Transverse colon (tissue), 4 donors: ENCODE measurements around the gene TMEM200C.

Source experiments
- CTCF ChIP-seq, 5 experiments: fragments of 200-600 bp in 3 of 5; fragments of 450-650 bp in 2 of 5; sonication (generic) in 3 of 5; IDR thresholded peaks; 1 replicate in 2 of 5; 2 replicates in 3 of 5; pipeline ENCODE4 v1.5.1; 2016 to 2017; ENCODE audit warnings: antibody characterized with exemption in 5 of 5, inconsistent platforms in 3 of 5, mild to moderate bottlenecking in 2 of 5, moderate library complexity in 1 of 5
- POLR2A ChIP-seq: fragments of 450-650 bp; IDR thresholded peaks from one replicate; pipeline ENCODE4 v1.6.1; 2016; ENCODE audit warnings: antibody characterized with exemption, mild to moderate bottlenecking, moderate library complexity
- POLR2AphosphoS5 ChIP-seq, 3 donors: sonication (generic); formaldehyde crosslinking; IDR thresholded peaks; one replicate each; pipeline ENCODE4 v1.6.1; 2016; ENCODE audit warnings: antibody characterized with exemption in 3 of 3

- no peak for TF ChIP-seq POLR2AphosphoS5 (IDR thresholded peaks at IDR 0.05)
- TF ChIP-seq CTCF (IDR thresholded peaks at IDR 0.05), result no peak
- TF ChIP-seq POLR2A, result no peak
Observed at GRCh38 chr18:5937795-5938194, 42.5 kb upstream of the TMEM200C start.
